NOMO-1 treated with dmso at 0.1 percent for 144 hours (cell line): ENCODE measurements around the gene UBE2E2.

Source experiments
- DNase-seq: peaks from one replicate; lab custom pipeline; 2025; ENCODE audit not compliant: unreplicated experiment; lab: John Stamatoyannopoulos, UW

The UBE2E2 gene

GRCh38 chr3:23567917-23568316, 364.8 kb downstream of the UBE2E2 start:
- no peak for DNase-seq

- DNase-seq: no peak
Measured at GRCh38 chr3:23573827-23574226, 370.7 kb downstream of the UBE2E2 start.

GRCh38 chr3:23574822-23575315, 371.7 kb downstream of the UBE2E2 start:
- no peak for DNase-seq

DNA sequence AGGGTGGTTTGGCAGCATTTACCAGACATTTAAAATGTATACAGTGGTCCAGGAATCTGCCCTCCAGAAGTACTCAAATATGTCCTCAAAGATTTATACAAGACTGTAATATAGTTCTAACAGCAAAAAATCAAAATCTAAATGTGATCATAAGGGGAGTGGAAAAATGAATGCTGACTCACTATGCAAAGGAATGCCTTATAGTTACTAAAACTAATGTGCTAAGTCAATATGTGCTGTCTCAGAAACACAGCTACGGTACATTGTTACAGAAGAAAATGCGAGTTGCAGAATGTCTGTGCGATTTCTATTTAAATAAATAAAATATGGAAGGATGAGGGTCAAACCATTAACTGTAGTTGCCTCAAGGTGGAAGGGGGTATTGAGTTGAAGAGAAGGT, 372.6 kb downstream of the UBE2E2 start:
- DNase-seq: no peak

DNA sequence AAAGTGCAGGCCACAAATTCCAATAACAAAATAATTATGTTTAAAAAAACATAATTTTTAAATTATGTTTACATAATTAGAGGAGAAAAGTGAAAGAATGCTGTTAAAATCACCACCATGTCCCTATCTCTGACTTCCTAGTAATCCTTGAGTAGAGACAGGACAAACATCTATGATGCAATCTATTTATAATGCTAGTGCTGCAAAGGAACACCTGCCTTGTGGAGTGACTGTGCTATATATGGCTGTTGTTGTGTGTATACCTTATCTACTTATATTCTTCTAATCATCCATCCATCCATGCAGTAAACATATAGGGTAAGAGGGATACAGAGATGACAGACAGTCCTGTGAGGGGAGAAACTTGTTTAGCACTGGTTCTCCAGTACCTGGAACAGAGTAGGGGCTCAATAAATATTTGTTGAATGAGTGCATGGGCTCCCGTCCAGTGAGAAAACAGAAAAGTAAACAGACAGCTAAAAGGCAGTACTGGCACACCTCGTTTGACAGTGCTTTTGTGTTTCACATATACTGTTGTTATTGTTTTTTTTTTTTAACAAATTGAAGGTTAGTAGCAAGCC, 373.3 kb downstream of the UBE2E2 start:
- DNase-seq: no peak

DNA sequence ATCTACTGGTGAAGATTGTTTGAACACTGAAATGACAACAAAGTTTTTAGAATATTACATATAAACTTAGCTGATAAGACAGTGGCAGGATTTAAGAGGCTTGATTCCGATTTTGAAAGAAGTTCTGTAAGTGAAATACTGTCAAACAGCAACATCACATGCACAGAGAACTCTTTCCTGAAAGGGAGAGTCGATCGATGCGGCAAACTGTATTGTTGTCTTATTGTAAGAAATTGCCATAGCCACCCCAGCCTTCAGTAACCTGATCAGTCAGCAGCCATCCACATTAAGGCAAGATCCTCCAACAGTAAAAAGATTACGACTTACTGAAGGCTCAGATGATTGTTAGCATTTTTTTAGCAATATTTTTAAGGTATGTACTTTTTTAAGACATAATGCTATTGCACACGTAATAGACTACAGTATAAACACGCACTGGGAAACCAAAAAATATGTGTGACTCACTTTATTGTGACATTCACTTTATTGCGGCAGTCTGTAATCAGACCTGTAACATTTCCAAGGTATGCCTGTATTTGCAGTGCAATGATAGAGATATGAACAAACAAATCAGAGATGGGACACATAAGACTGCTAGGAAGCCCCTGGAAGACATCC, 377.1 kb downstream of the UBE2E2 start:
- no peak for DNase-seq

- no peak for DNase-seq
Measured at GRCh38 chr3:23583980-23584740, 381.0 kb downstream of the UBE2E2 start.

- DNase-seq: no peak
Measured at GRCh38 chr3:23587513-23587912, 384.4 kb downstream of the UBE2E2 start.

DNA sequence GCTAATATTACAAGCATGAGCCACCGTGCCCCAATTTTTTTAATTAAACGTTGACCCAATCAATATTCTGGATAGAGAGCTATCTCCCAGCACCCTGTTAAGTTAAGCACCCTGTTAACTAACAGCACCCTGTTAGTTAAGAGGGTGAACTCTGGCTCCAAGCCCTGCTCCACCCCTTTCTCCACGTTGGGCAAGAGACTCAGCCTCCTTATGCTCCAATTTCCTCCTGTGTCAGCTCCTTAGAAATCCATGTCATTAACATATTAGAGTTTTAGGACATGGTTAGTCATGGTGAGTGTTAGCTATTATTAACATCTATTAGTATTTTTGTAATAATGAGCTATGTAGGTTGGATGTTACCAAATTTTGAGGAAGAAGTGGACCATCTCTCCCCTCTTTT, 385.4 kb downstream of the UBE2E2 start:
- DNase-seq: no peak

DNA sequence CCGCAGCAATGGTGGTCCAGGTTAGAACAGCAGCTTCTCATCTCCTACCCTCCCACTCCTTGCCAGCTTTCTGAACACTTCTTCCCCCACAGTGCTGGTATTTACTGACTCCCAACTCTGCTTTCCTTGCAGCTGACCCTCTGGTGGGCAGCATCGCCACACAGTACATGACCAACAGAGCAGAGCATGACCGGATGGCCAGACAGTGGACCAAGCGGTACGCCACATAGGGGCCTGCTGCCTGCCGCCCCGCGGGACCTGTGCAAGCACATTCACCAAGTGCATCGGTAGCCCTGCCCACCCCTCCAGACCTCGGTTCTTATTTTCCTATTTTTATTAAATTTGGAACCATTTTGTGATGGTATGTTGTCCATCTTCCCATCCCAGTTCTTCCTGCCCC, 386.5 kb downstream of the UBE2E2 start:
- DNase-seq: no peak

DNA sequence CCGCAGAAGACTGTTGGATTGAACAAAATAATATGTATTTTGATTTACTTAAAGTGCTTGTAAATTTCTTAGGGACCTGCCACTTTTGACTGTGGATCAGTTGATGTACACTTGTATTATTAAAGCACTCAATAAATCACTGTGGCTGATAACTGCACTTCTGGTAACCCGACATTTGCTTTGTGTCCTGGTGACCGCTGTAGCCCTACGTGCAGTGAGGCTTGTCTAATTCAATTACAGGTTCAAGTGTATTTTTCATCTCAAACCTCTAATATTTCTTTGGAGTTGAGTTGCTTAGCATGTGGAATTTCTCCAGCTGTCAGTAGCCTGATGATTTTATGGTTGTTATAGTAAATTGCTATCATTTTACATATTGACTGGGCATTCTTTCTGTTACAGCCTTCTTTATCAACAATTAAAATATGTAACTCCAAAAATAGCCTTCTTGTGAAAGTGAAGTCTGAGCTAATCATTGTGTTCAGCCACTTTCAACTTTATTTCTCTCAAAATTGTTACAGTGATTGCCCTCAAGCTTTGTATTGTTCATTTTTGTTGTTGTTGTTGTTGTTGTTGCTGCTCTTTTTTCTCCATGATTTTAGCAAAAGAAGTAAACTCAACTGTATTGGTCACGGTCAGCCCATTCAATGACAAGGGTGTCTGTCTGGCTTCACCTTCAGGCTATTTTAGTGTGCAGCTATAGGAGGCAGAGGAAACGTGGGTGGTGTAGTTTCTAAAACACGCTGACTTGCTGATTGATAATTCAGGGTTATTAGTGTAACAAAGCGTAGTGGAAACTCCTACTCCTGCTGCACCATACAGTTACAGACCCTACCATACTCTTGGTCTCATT, 387.5 kb downstream of the UBE2E2 start:
- no peak for DNase-seq

DNA sequence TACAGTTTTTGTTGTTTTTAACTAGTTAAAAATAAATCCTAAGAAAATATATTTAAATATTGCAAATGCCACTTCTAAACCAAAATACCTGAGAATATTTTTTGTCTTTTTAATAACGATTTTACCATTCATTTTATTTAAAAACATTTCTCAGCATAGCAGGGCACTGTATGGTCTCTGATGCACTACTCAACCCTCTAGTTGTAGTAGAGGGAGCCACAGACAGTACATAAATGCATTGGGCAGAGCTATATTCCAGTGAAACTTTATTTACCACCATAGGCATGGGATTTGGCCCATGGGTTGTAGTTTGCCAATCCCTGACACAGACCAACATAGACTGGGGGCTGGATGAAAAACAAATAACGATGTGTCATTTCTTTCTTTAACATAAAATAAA, 388.2 kb downstream of the UBE2E2 start:
- DNase-seq: no peak

- DNase-seq: no peak
Measured at GRCh38 chr3:23592961-23593931, 390.1 kb downstream of the UBE2E2 start.

GRCh38 chr3:23594066-23594465, 390.9 kb downstream of the UBE2E2 start:
- no peak for DNase-seq

- no peak for DNase-seq
Measured at GRCh38 chr3:23594894-23595670, 392.0 kb downstream of the UBE2E2 start.

DNA sequence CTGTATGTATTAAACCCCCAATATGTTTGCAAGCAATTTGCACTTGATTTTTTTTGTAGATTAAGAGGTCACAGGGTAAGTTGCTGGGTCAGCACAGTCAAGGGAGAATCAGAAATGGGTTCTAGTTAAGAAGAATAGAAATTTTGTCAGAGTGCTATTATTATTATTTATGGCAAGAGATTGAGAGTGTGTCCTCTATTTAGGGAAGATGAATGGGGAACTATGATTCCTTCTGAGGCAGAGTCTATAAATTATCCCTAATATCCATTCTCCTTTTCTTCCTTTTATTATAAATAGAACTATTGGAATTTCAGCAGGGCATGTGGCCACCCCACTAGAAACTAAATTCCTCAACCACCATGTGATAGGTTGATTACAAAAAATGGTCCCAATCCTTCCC, 392.7 kb downstream of the UBE2E2 start:
- no peak for DNase-seq

GRCh38 chr3:23600167-23600871, 397.2 kb downstream of the UBE2E2 start:
- no peak for DNase-seq

GRCh38 chr3:23601091-23601822, 398.1 kb downstream of the UBE2E2 start:
- no peak for DNase-seq
